GM18951 (cell line): Measurements from ENCODE around the gene ABCG5.

Experiments
- POLR2A ChIP-seq: IDR thresholded peaks from 4 replicates; pipeline ENCODE4 v1.6.1; 2011; ENCODE audit warnings: mild to moderate bottlenecking; ENCODE audit not compliant: insufficient read length, insufficient read depth; ENCODE audit errors: extremely low read depth
- in situ Hi-C: fragments of 300-500 bp; cut with MboI; formaldehyde crosslinking; loops from one replicate; pipeline ENCODE4 v1.12.0; 2022; ENCODE audit warnings: low sequenced_read_pairs, mixed read lengths, inconsistent platforms; ENCODE audit not compliant: unreplicated experiment

ABCG5 gene

DNA sequence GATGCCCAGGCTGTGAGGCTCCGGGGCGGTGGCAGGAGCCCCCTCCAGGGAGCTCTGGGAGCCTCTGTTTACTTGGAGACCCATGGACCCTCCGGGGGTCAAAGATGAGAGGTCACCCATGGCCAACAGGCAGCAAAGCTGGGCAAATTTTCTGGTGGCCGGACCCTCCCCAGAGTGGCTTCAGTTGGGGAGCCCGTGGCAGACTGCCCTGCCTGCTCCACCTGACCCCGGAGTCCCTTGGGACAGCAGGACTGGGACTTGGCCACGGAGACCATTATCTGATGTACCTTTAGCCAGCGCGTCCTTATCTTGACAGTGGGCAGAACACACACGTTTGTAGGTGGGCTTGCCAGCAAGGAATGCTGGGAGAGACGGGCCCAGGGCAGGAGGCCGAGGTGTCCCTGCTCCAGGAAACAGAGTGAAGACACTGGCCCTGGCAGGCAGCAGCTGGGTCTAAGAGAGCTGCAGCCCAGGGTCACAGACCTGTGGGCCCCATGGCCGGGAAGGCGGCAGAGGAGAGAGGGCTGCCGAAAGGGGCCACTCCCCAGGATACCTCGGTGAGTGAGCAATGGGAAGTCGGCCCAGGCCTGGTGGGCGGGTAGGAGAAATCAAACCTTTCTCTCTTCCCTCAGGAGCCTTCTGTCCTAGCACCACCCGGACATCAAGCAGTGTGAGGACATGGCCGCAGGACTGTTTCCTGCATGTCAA, at the start of gene ABCG5, which contains the start of gene ABCG8:
Gene ABCG5, minus strand, starts transcription at position 280 of the 708 bp plus-strand sequence. Its CDS starts 160 bp downstream, at position 120.
Gene ABCG8, plus strand, starts transcription at position 412 of the 708 bp plus-strand sequence. Its CDS starts 83 bp downstream, at position 495.
- TF ChIP-seq POLR2A, result no peak
- in situ Hi-C loops, result no loop called here

DNA sequence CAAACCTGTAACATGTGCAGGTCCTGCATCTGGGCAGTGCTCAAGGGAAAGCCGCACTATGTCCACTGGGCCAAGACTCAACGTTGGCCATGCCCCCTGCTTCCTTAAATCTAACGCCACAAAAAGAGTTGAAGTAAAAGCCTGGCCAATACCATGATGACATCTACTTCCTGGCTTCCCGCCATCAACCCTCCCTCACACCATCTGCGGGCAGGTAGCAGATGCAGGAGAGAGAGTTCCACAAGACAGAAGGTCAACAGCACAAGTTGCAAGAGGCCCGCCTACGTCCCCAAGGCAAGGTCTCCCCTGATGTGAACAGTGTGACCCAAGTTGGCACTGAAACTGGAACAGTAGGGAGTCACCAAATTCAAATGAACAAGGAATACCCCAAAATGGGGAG, 48.5 kb upstream of the ABCG5 start:
- TF ChIP-seq POLR2A, result no peak
- in situ Hi-C loops, result no loop called here

GRCh38 chr2:43885132-43885632, 46.5 kb upstream of the ABCG5 start:
- no peak for TF ChIP-seq POLR2A
- in situ Hi-C loops, result no loop called here

DNA sequence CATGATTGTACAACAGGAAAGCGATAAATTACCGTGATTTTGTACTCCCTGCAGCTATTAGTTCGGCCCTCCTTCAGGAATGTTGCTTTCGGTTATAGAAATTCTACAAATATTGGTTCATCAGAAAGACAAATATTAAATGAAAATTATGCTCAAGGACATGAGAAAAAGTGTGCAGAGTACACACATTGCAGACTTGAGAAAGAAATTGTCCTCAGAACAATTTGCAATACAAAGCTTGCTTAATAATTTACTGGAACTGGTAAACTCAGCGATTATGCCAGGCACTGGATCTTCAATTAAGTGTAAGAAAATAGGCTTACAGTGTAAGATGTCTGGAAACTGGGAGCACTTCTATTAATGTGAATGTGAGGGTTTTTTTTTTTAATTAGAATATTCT, 46.0 kb upstream of the ABCG5 start:
- TF ChIP-seq POLR2A, result no peak
- in situ Hi-C loops, result no loop called here

DNA sequence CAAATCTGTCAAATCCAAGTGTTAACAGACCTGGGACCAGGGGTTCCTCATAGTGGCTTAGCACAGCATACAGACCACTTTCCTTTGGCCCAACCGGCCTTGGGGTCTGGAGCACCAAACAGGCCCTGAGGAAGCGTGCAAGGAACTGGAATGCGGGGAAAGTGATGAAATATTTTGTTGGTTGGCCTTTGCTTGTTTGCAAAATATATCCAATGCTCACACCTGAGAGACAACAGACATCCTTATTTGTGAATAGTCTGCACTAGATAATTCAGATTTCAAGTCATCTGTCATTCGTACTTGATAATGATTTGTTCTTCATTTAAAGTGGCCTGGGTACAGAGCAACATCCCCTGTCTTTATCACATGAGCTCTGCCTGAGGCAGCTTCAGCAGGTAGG, 43.7 kb upstream of the ABCG5 start:
- TF ChIP-seq POLR2A, result no peak
- in situ Hi-C loops, result no loop called here

DNA sequence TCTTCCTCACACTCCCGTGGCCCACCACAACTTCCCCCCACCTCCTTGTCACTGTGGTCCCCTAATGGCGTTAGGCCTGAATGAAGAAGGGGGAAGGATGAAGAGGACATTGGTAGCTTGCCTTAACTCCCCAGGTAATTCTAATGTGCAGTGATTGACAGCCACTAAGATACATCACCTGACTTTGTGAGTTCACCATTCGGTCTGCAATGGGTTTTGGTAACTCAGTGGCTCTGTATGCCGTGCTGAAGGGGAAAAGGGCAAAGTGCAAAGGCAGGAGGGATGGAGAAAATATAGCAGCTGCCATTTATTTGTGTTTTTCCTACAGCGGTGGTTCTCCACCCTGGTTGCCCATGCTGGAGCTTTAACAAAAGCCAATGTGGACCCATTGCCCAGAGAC, 42.3 kb upstream of the ABCG5 start:
- in situ Hi-C loops, result no loop called here
- TF ChIP-seq POLR2A, result no peak

DNA sequence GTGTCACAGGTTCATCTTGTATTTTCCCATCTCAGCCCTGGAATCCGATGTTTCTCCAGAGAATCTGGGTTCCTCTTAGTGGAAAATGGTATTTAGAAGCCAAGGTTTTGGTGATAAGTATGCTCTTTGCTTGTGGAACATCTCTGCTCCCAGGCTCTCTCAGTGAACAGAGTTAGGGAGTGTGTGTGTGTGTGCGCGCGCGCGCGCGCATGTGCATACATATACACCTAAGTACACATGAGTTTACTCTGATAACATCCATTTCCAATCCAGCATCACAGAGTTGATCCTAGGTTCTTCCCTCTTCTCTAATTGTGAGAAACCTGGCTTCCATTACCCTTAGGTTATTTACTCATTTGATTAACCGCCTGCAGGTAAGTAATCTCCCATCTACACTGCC, 41.8 kb upstream of the ABCG5 start:
- in situ Hi-C loops, result no loop called here
- no peak for TF ChIP-seq POLR2A

- in situ Hi-C loops, result no loop called here
- TF ChIP-seq POLR2A, result no peak
Measured at GRCh38 chr2:43879261-43879660, 40.6 kb upstream of the ABCG5 start.

DNA sequence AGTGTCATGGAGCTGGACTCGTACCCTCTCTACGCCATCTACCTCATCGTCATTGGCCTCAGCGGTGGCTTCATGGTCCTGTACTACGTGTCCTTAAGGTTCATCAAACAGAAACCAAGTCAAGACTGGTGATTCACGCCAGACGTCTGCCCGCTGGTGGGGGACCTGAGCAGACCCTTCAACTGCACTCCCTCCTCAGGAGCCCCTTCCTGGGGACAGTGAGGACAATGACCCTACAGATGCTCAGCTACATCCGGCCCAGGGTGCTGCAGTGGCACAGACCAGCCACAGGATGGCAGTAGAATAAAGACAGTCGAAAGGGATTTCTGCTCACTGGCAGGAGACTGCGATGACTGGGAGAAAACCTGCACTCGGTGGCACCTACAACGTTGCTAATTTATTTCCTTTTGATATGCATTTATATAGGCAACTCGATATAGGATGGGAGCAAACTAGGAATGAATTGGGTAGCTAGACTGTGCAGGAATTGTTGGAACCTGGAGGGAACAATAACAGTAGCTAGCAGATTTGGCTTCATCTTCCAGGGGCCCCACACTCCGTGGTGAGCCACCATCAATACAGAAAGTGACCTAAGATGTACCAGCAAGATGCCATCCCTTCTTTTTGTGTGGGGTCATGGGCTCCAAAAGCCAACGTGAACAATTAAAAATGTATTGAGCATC, 39.3 kb upstream of the ABCG5 start:
- in situ Hi-C loops, result no loop called here
- TF ChIP-seq POLR2A, result no peak

DNA sequence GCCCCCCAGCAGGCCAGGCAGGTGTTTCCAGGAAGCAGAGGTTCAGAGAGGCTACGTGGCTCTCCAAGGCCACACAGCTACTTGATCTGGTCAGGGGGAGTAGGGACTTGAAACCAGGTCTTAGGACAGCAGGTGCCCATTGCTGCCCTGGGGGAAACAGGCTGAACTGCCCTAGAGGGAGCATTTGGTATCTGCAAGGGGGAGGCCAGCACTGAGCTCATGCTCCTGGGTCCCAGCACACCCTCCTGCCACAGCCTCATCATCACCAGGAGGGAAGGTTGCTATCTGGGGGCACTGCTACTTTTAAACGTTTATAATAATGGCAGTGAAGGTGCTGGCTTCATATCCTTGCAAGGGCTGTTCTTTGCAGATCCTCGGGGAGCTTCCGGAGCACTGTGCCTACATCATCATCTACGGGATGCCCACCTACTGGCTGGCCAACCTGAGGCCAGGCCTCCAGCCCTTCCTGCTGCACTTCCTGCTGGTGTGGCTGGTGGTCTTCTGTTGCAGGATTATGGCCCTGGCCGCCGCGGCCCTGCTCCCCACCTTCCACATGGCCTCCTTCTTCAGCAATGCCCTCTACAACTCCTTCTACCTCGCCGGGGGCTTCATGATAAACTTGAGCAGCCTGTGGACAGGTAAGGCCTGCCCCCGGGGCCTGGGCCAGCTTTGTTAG, 36.3 kb upstream of the ABCG5 start:
- in situ Hi-C loops, result no loop called here
- no peak for TF ChIP-seq POLR2A

GRCh38 chr2:43872151-43872550, 33.5 kb upstream of the ABCG5 start:
- no peak for TF ChIP-seq POLR2A
- in situ Hi-C loops, result no loop called here

DNA sequence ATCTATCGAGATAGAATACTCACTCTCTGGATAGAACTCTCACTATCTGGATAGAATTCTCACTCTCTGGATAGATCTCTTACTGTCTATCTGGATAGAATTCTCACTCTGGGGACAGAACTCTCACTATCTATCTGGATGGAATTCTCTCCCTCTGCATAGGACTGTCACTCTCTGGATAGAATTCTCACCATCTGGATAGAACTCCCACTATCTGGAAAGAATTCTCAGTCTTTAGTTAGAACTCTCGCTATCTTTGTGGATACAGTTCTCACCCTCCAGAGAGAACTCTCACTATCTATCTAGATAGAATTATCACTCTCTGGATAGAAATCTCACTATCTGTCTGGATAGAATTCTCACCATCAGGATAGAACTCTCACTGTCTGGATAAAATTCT, 16.7 kb upstream of the ABCG5 start:
- no peak for TF ChIP-seq POLR2A
- in situ Hi-C loops, result no loop called here

GRCh38 chr2:43854671-43855070, 16.0 kb upstream of the ABCG5 start:
- no peak for TF ChIP-seq POLR2A
- in situ Hi-C loops, result no loop called here
